WTC11 (cell line): ENCODE data around the gene HCAR2.
"Not testable (repeated sequence)": the region's sequence is repeated elsewhere in the genome, so short reads cannot be mapped to it uniquely, and the experiment has no call there.

Source experiments
- CREB1 ChIP-seq: sonication (generic); formaldehyde crosslinking; IDR thresholded peaks from 2 replicates; pipeline ENCODE4 v1.8.0; 2023; ENCODE audit warnings: mild to moderate bottlenecking, missing genetic modification reagents
- JUN ChIP-seq: sonication (generic); formaldehyde crosslinking; IDR thresholded peaks from 2 replicates; pipeline ENCODE4 v1.8.0; 2023; ENCODE audit warnings: mild to moderate bottlenecking, missing genetic modification reagents
- NFYB ChIP-seq: sonication (generic); formaldehyde crosslinking; conservative IDR thresholded peaks from 2 replicates; pipeline ENCODE4 v1.8.0; 2022; ENCODE audit warnings: low read depth, missing genetic modification reagents
- NR3C1 ChIP-seq: sonication (generic); formaldehyde crosslinking; conservative IDR thresholded peaks from 2 replicates; pipeline ENCODE4 v1.8.1; 2023; ENCODE audit warnings: low read depth, mild to moderate bottlenecking, missing genetic modification reagents
- SP1 ChIP-seq: sonication (generic); formaldehyde crosslinking; conservative IDR thresholded peaks from 2 replicates; pipeline ENCODE4 v1.8.1; 2022; ENCODE audit warnings: missing genetic modification reagents
- ZNF263 ChIP-seq: sonication (generic); formaldehyde crosslinking; IDR thresholded peaks from 2 replicates; pipeline ENCODE4 v1.8.1; 2022; ENCODE audit warnings: low read depth, mild to moderate bottlenecking, moderate library complexity, missing genetic modification reagents
- TF ChIP-seq, protein P1 (sequence below): fragments of 200-600 bp; IDR thresholded peaks from 2 replicates; pipeline ENCODE4 v1.8.0; 2022; ENCODE audit warnings: antibody characterized with exemption
- TF ChIP-seq, protein P2 (sequence below): sonication (generic); formaldehyde crosslinking; IDR thresholded peaks from 2 replicates; pipeline ENCODE4 v1.8.0; 2022; ENCODE audit warnings: mild to moderate bottlenecking, missing genetic modification reagents
- TF ChIP-seq, protein P3 (sequence below): sonication (generic); formaldehyde crosslinking; conservative IDR thresholded peaks from 2 replicates; pipeline ENCODE4 v1.8.1; 2022; ENCODE audit warnings: mild to moderate bottlenecking, missing genetic modification reagents
- TF ChIP-seq, protein P4 (sequence below): fragments of 250-450 bp; sonication (Bioruptor Pico); IDR thresholded peaks from 2 replicates; pipeline ENCODE4 v2.1.2; 2022; ENCODE audit warnings: mild to moderate bottlenecking, moderate library complexity
- TF ChIP-seq, protein P5 (sequence below): sonication (generic); formaldehyde crosslinking; IDR thresholded peaks from 2 replicates; pipeline ENCODE4 v1.8.0; 2022; ENCODE audit warnings: missing genetic modification reagents
- TF ChIP-seq, protein P6 (sequence below): sonication (generic); formaldehyde crosslinking; IDR thresholded peaks from 2 replicates; pipeline ENCODE4 v1.8.1; 2022; ENCODE audit warnings: missing genetic modification reagents, borderline replicate concordance

DNA sequence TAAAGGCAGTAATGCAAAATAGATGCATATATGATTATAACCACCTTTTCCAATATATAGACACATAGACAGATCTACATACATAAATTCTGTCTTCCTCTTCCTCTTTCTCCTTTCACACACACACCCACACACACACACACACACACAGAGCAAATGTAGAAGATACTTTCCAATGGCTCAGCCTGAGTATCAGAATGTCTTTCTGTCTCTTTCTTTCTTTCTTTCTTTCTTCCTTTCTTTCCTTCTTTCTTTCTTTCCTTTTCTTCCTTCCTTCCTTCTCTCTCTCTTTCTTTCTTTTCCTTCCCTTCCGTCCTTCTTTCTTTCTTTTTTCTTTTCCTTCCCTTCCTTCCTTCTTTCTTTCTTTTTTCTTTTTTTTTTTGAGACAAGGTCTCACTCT, 8.1 kb upstream of the HCAR2 start:
- TF ChIP-seq, protein P1, sequence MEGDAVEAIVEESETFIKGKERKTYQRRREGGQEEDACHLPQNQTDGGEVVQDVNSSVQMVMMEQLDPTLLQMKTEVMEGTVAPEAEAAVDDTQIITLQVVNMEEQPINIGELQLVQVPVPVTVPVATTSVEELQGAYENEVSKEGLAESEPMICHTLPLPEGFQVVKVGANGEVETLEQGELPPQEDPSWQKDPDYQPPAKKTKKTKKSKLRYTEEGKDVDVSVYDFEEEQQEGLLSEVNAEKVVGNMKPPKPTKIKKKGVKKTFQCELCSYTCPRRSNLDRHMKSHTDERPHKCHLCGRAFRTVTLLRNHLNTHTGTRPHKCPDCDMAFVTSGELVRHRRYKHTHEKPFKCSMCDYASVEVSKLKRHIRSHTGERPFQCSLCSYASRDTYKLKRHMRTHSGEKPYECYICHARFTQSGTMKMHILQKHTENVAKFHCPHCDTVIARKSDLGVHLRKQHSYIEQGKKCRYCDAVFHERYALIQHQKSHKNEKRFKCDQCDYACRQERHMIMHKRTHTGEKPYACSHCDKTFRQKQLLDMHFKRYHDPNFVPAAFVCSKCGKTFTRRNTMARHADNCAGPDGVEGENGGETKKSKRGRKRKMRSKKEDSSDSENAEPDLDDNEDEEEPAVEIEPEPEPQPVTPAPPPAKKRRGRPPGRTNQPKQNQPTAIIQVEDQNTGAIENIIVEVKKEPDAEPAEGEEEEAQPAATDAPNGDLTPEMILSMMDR, result not testable (repeated sequence)
- TF ChIP-seq, protein P2, sequence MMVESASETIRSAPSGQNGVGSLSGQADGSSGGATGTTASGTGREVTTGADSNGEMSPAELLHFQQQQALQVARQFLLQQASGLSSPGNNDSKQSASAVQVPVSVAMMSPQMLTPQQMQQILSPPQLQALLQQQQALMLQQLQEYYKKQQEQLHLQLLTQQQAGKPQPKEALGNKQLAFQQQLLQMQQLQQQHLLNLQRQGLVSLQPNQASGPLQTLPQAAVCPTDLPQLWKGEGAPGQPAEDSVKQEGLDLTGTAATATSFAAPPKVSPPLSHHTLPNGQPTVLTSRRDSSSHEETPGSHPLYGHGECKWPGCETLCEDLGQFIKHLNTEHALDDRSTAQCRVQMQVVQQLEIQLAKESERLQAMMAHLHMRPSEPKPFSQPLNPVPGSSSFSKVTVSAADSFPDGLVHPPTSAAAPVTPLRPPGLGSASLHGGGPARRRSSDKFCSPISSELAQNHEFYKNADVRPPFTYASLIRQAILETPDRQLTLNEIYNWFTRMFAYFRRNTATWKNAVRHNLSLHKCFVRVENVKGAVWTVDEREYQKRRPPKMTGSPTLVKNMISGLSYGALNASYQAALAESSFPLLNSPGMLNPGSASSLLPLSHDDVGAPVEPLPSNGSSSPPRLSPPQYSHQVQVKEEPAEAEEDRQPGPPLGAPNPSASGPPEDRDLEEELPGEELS (CRISPR knock-in tag), result not testable (repeated sequence)
- not testable (repeated sequence) for TF ChIP-seq NFYB (CRISPR knock-in tag); NR3C1; JUN; SP1 (CRISPR knock-in tag); ZNF263 (CRISPR knock-in tag); CREB1 (CRISPR knock-in tag)
- TF ChIP-seq, protein P3, sequence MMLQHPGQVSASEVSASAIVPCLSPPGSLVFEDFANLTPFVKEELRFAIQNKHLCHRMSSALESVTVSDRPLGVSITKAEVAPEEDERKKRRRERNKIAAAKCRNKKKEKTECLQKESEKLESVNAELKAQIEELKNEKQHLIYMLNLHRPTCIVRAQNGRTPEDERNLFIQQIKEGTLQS (CRISPR knock-in tag), result not testable (repeated sequence)
- TF ChIP-seq, protein P4, sequence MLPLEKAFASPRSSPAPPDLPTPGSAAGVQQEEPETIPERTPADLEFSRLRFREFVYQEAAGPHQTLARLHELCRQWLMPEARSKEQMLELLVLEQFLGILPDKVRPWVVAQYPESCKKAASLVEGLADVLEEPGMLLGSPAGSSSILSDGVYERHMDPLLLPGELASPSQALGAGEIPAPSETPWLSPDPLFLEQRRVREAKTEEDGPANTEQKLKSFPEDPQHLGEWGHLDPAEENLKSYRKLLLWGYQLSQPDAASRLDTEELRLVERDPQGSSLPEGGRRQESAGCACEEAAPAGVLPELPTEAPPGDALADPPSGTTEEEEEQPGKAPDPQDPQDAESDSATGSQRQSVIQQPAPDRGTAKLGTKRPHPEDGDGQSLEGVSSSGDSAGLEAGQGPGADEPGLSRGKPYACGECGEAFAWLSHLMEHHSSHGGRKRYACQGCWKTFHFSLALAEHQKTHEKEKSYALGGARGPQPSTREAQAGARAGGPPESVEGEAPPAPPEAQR (CRISPR knock-in tag), result not testable (repeated sequence)
- TF ChIP-seq, protein P5, sequence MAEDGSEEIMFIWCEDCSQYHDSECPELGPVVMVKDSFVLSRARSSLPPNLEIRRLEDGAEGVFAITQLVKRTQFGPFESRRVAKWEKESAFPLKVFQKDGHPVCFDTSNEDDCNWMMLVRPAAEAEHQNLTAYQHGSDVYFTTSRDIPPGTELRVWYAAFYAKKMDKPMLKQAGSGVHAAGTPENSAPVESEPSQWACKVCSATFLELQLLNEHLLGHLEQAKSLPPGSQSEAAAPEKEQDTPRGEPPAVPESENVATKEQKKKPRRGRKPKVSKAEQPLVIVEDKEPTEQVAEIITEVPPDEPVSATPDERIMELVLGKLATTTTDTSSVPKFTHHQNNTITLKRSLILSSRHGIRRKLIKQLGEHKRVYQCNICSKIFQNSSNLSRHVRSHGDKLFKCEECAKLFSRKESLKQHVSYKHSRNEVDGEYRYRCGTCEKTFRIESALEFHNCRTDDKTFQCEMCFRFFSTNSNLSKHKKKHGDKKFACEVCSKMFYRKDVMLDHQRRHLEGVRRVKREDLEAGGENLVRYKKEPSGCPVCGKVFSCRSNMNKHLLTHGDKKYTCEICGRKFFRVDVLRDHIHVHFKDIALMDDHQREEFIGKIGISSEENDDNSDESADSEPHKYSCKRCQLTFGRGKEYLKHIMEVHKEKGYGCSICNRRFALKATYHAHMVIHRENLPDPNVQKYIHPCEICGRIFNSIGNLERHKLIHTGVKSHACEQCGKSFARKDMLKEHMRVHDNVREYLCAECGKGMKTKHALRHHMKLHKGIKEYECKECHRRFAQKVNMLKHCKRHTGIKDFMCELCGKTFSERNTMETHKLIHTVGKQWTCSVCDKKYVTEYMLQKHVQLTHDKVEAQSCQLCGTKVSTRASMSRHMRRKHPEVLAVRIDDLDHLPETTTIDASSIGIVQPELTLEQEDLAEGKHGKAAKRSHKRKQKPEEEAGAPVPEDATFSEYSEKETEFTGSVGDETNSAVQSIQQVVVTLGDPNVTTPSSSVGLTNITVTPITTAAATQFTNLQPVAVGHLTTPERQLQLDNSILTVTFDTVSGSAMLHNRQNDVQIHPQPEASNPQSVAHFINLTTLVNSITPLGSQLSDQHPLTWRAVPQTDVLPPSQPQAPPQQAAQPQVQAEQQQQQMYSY (CRISPR knock-in tag), result not testable (repeated sequence)
- TF ChIP-seq, protein P6, sequence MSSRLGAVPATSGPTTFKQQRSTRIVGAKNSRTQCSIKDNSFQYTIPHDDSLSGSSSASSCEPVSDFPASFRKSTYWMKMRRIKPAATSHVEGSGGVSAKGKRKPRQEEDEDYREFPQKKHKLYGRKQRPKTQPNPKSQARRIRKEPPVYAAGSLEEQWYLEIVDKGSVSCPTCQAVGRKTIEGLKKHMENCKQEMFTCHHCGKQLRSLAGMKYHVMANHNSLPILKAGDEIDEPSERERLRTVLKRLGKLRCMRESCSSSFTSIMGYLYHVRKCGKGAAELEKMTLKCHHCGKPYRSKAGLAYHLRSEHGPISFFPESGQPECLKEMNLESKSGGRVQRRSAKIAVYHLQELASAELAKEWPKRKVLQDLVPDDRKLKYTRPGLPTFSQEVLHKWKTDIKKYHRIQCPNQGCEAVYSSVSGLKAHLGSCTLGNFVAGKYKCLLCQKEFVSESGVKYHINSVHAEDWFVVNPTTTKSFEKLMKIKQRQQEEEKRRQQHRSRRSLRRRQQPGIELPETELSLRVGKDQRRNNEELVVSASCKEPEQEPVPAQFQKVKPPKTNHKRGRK (CRISPR knock-in tag), result not testable (repeated sequence)
